ENCODE measurements around the gene DSCAM. TPM values are rescaled to one million over a fixed set of nuclear protein-coding genes. Genes with fewer than 3 reads are reported as not detected.

DSCAM gene
- total RNA-seq, 1 experiment from 2014 or later, result 0.13 TPM

GRCh38 chr21:40575976-40576375 lies 271.0 kb downstream of the DSCAM start (continued):
- no peak for TF ChIP-seq USF2 (CRISPR knock-in tag; IDR thresholded peaks at IDR 0.05)

GRCh38 chr21:40569357-40569756 lies 277.6 kb downstream of the DSCAM start:
- Mint-ChIP-seq H3K27me3 (ENCODE audit: low read depth) (no peaks in the 10 kb centered on the region), H3K9me3 (peaks cover 7% of the 10 kb centered on the region), H3K36me3 (peaks cover 5% of the 10 kb centered on the region; the same call in 1 of the 2 replicates), H3K4me3 (no peak overlapping the region), H3K4me1 (peaks cover 6% of the 10 kb centered on the region), H3K27ac (no peak overlapping the region)
- TF ChIP-seq MAX (CRISPR knock-in tag; IDR thresholded peaks at IDR 0.05) (no peak), HMGXB4 (CRISPR knock-in tag; IDR thresholded peaks at IDR 0.05) (no peak), JUN (CRISPR knock-in tag; IDR thresholded peaks at IDR 0.05) (no peak), ZNF281 (CRISPR knock-in tag; IDR thresholded peaks at IDR 0.05) (no peak), NR1H2 (CRISPR knock-in tag; IDR thresholded peaks at IDR 0.05) (no peak), ZNF232 (CRISPR knock-in tag; IDR thresholded peaks at IDR 0.05) (no peak), ZNF219 (CRISPR knock-in tag; IDR thresholded peaks at IDR 0.05; ENCODE audit: borderline replicate concordance) (no peak), FOXP1 (CRISPR knock-in tag; IDR thresholded peaks at IDR 0.05; ENCODE audit: borderline replicate concordance) (no peak), NFE2L1 (CRISPR knock-in tag; IDR thresholded peaks at IDR 0.05) (no peak)
- POLR2A ChIA-PET, result interaction anchor here (0.5 kb wide), 1 partner anchor 32 kb away, joined by 3 read pairs; no protein-coding TSS in a partner anchor
- CTCF ChIA-PET, result no interaction called here
- ATAC-seq (no peak), DNase-seq (ENCODE audit: low spot score) (no peak)

- ChIA-PET CTCF (no interaction called here), POLR2A (no interaction called here)
- Mint-ChIP-seq H3K27me3 (ENCODE audit: low read depth) (no peaks in the 10 kb centered on the region), H3K9me3 (peaks cover 7% of the 10 kb centered on the region), H3K4me1 (peaks cover 5% of the 10 kb centered on the region), H3K36me3 (peaks cover 5% of the 10 kb centered on the region; the same call in 1 of the 2 replicates), H3K27ac (no peak overlapping the region), H3K4me3 (no peak overlapping the region)
- ATAC-seq, result no peak
- DNase-seq (ENCODE audit: low spot score), result no peak
- TF ChIP-seq GTF2I (CRISPR knock-in tag; conservative IDR thresholded peaks at IDR 0.05), result no peak
- no peak for TF ChIP-seq ZNF425 (CRISPR knock-in tag; conservative IDR thresholded peaks at IDR 0.05)
- no peak for TF ChIP-seq ZNF532 (CRISPR knock-in tag; IDR thresholded peaks at IDR 0.05; ENCODE audit: borderline replicate concordance)
- TF ChIP-seq ZNF423 (CRISPR knock-in tag; IDR thresholded peaks at IDR 0.05), result no peak
- no peak for TF ChIP-seq SOX15 (CRISPR knock-in tag; IDR thresholded peaks at IDR 0.05)
- TF ChIP-seq ARID4B (CRISPR knock-in tag; IDR thresholded peaks at IDR 0.05; ENCODE audit: borderline replicate concordance), result no peak
- TF ChIP-seq SMAD3 (CRISPR knock-in tag; IDR thresholded peaks at IDR 0.05; ENCODE audit: borderline replicate concordance), result no peak
Measured at GRCh38 chr21:40568807-40569206, 278.2 kb downstream of the DSCAM start.
